Peyer's patch (tissue), 4 donors: ENCODE measurements around the gene CDKAL1.

Experiments
- CTCF ChIP-seq, 6 experiments: fragments of 450-650 bp in 4 of 6; fragments of 200-600 bp in 2 of 6; sonication (generic) in 1 of 6; IDR thresholded peaks; one replicate each; pipeline ENCODE4 v1.5.1; 2017 to 2019; ENCODE audit warnings: antibody characterized with exemption in 6 of 6, mild to moderate bottlenecking in 3 of 6, moderate library complexity in 1 of 6
- POLR2A ChIP-seq, 2 donors: fragments of 450-650 bp; IDR thresholded peaks; one replicate each; pipeline ENCODE4 v1.5.1; 2017; ENCODE audit warnings: antibody characterized with exemption in 2 of 2, mild to moderate bottlenecking in 2 of 2, moderate library complexity in 2 of 2

- TF ChIP-seq CTCF (IDR thresholded peaks at IDR 0.05), result no peak
- TF ChIP-seq POLR2A (IDR thresholded peaks at IDR 0.05), result no peak
Measured at GRCh38 chr6:20563377-20563776, 29.1 kb downstream of the CDKAL1 start.
